Sigmoid colon (tissue), 7 donors: ENCODE measurements around the gene PSKH1. TPM values are rescaled to one million over a fixed set of nuclear protein-coding genes. Genes with fewer than 3 reads are reported as not detected.

ENCODE experiments used
- DNase-seq: peaks from one replicate; pipeline ENCODE4 v3.0.0-alpha.2; 2019
- H3K27ac ChIP-seq, 4 donors: fragments of 200-600 bp; sonication (generic); one replicate each; pipeline ENCODE4 v1.5.1; 2016 to 2019; ENCODE audit warnings: mild to moderate bottlenecking in 1 of 4
- H3K27me3 ChIP-seq, 3 donors: fragments of 200-600 bp; sonication (generic); one replicate each; pipeline ENCODE4 v1.5.1; 2019; ENCODE audit warnings: mild to moderate bottlenecking in 1 of 3
- H3K36me3 ChIP-seq, 4 donors: fragments of 200-600 bp; sonication (generic); one replicate each; pipeline ENCODE4 v1.5.1; 2016 to 2019
- H3K4me1 ChIP-seq, 4 donors: fragments of 200-600 bp; sonication (generic); one replicate each; pipeline ENCODE4 v1.5.1; 2017 to 2019
- H3K4me3 ChIP-seq, 4 donors: fragments of 200-600 bp; sonication (generic); one replicate each; pipeline ENCODE4 v1.5.1; 2017 to 2019; ENCODE audit warnings: mild to moderate bottlenecking in 2 of 4, moderate library complexity in 1 of 4
- H3K9me3 ChIP-seq, 4 donors: fragments of 200-600 bp in 3 of 4; sonication (generic) in 3 of 4; one replicate each; pipeline versions ENCODE4 v1.5.1 to v1.6.1; 2013 to 2019
- CTCF ChIP-seq, 4 experiments: fragments of 450-650 bp in 3 of 4; fragments of 200-600 bp in 1 of 4; IDR thresholded peaks; one replicate each; pipeline ENCODE4 v1.5.1; 2016 to 2019; ENCODE audit warnings: antibody characterized with exemption in 4 of 4, mild to moderate bottlenecking in 3 of 4, moderate library complexity in 2 of 4
- EP300 ChIP-seq, 4 donors: sonication (generic); formaldehyde crosslinking; IDR thresholded peaks; one replicate each; pipeline ENCODE4 v1.6.1; 2017; ENCODE audit warnings: antibody characterized with exemption in 4 of 4
- POLR2A ChIP-seq, 2 donors: fragments of 450-650 bp; IDR thresholded peaks; one replicate each; pipeline ENCODE4 v1.6.1; 2016; ENCODE audit warnings: antibody characterized with exemption in 2 of 2, mild to moderate bottlenecking in 2 of 2, moderate library complexity in 2 of 2
- POLR2AphosphoS5 ChIP-seq, 4 donors: sonication (generic); formaldehyde crosslinking; IDR thresholded peaks; one replicate each; pipeline ENCODE4 v1.6.1; 2017; ENCODE audit warnings: antibody characterized with exemption in 4 of 4
- WGBS, 2 donors: extraction: QIAGEN DNeasy Blood & Tissue Kit; methylation state at CpG; one replicate each; pipeline ENCODE4 v1.1.7; 2013; 5-methylcytosine and 5-hydroxymethylcytosine counted together
- intact Hi-C: fragments of 100-400 bp; cut with DNase I; formaldehyde crosslinking; loops from one replicate; pipeline ENCODE4 v1.15.1; 2023
- polyA plus RNA-seq, 3 donors: library from polyadenylated mRNA; stranded (reverse); fragments of 200-250 nt; gene quantifications; one replicate each; pipeline ENCODE4 v1.2.3, GENCODE V29; 2013
- total RNA-seq, 4 donors: library from RNA; depleted of rRNA; stranded (reverse); fragments of >200 nt; gene quantifications; one replicate each; pipeline ENCODE4 v1.1.0, GENCODE V29; 2016
- donor health status: healthy with polysubstance abuse.
- donor health status: Bipolar disorder and iron deficiency.
- donor health status: healthy.

Gene PSKH1
- total and polyA plus RNA-seq, 7 donors, result 13.9 to 29.2 (median 20.8) TPM

DNA sequence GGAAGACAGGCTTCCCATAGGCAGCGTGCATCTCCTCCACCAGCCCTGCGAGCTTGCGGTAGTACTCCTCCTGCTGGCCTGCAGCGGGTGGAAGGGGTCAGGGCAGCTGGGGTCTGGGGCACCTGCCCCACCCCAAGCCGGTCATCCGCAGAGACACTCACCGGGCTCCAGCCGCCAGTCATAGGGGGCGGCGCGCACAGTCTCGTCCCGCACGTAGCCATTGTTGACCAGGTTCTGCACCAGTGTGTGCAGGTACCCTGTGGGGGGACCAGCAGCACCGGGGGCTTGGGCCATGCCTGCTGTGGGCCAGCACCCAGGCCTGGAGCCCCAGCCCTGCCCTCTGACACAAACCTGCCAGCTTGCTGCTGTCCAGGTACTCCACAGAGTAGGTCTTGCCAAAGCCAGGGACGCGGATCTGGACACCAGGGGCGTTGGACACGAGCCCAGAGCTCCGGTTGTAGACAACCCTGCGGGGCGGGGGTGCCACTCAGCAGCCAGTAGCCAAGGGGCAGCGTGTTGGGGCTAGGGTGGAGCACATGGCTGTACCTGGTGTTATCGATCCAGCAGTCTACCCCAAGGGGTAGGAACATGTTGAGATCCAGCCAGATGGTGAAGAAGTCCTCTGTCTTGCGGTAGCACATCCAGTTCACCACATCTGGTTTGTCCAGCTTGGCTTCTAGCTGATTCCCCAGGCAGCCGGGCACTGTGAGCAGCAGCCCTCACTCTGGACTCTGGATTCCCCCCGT is 49.6 kb downstream of the PSKH1 start:
- intact Hi-C loops, result no loop called here
- Histone ChIP-seq H3K9me3 (no peaks in the 10 kb centered on the region), H3K27me3 (no peaks in the 10 kb centered on the region), H3K36me3 (peaks cover 26 to 66% (median 39%) of the 10 kb centered on the region in 4 donors), H3K4me3 (no peak overlapping the region), H3K27ac (peak overlapping the region; percentile 70 to 85 (median 84)), H3K4me1 (peaks cover 0 to 46% (median 38%) of the 10 kb centered on the region in 4 donors)
- 76 to 91% methylated on average over 27 of the region's 27 CpGs for WGBS, 2 donors
- no peak for DNase-seq
- TF ChIP-seq POLR2AphosphoS5 (IDR thresholded peaks at IDR 0.05), result peak in 1 of 4 donors; percentile 38
- TF ChIP-seq POLR2A (IDR thresholded peaks at IDR 0.05), result no peak

- TF ChIP-seq CTCF (IDR thresholded peaks at IDR 0.05), result no peak
- TF ChIP-seq POLR2AphosphoS5 (IDR thresholded peaks at IDR 0.05), result no peak
- TF ChIP-seq POLR2A (IDR thresholded peaks at IDR 0.05), result no peak
- TF ChIP-seq EP300 (IDR thresholded peaks at IDR 0.05), result no peak
- peak overlapping the region; percentile 70 to 85 (median 84) for H3K27ac ChIP-seq
- H3K4me3 ChIP-seq, result no peak overlapping the region
- H3K27me3 ChIP-seq, result no peaks in the 10 kb centered on the region
- DNase-seq, result no peak
- H3K9me3 ChIP-seq, result no peaks in the 10 kb centered on the region
- WGBS, 2 donors, result 57 to 82% methylated on average over 6 of the region's 6 CpGs
- intact Hi-C loops, result no loop called here
- peaks cover 32 to 71% (median 45%) of the 10 kb centered on the region in 4 donors for H3K36me3 ChIP-seq
- peaks cover 0 to 46% (median 38%) of the 10 kb centered on the region in 4 donors for H3K4me1 ChIP-seq
Measured at GRCh38 chr16:67943256-67943618, 50.2 kb downstream of the PSKH1 start.

DNA sequence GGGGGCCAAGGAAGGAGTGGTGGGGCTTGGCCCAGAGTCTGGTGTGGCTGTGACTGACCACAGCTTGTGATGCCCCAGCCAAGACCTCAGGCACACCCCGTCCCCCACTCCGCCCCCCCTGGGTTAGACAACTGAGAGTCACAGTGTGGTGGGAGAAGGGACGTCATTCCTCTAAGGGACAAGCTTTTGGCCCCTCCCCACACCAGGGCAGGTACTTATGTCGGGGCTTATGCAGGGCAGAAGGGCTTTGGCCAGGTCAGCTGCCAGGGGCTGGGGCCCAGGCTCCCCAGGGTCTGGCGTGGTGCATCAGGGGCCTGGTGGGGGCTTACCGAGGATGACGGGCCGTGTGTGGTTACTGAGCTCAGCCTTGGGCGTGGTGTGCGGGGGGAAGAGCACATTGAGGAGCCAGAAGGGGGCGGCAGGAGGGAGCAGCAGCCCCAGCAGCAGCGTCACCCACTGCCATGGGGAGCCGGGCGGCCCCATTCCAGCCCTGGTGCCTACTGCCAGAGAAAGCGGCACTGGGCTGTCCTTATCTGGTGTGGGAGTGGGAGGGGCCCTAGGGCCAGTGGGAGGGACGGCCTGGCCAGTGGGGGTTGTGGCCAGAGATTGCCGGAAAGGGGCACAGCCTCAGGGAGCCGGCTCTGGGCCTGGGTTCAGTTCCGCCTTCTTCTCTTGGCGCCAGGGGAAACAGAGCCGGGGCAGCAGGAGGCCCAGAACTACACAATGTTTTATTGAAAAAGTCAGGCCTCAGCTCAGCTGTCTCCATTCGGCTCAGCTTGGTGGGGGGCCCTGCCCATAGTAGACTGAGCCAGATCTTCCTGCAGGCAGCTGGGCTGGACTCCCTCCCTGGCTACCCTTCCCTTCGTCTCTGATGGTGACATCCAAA is 50.8 kb downstream of the PSKH1 start, which contains the start of gene LCAT:
LCAT (minus strand) TSS at position 502 of the 886 bp plus-strand sequence; CDS start at position 483, 19 bp downstream.
- no peak for TF ChIP-seq POLR2A (IDR thresholded peaks at IDR 0.05)
- no peak for TF ChIP-seq EP300 (IDR thresholded peaks at IDR 0.05)
- TF ChIP-seq POLR2AphosphoS5 (IDR thresholded peaks at IDR 0.05), result peak; percentile 45 to 76 (median 73)
- no peak for TF ChIP-seq CTCF (IDR thresholded peaks at IDR 0.05)
- Histone ChIP-seq H3K9me3 (no peaks in the 10 kb centered on the region), H3K36me3 (peaks cover 38 to 78% (median 51%) of the 10 kb centered on the region in 4 donors), H3K27ac (peak within 1 kb of the TSS; percentile 70 to 85 (median 84)), H3K4me1 (peaks cover 0 to 46% (median 38%) of the 10 kb centered on the region in 4 donors), H3K27me3 (no peaks in the 10 kb centered on the region), H3K4me3 (peak within 1 kb of the TSS in 2 of 4 donors; percentile 6 to 7)
- DNase-seq, result peak; percentile 92
- WGBS, 2 donors, result 26 to 70% methylated on average over 23 of the region's 23 CpGs
- intact Hi-C loops, result no loop called here

GRCh38 chr16:67944690-67945391 is 51.8 kb downstream of the PSKH1 start:
- Histone ChIP-seq H3K9me3 (no peaks in the 10 kb centered on the region), H3K4me1 (peaks cover 0 to 41% (median 36%) of the 10 kb centered on the region in 4 donors), H3K36me3 (peaks cover 45 to 82% (median 57%) of the 10 kb centered on the region in 4 donors), H3K27ac (peak overlapping the region; percentile 70 to 85 (median 84)), H3K27me3 (no peaks in the 10 kb centered on the region), H3K4me3 (no peak overlapping the region)
- TF ChIP-seq POLR2A (IDR thresholded peaks at IDR 0.05) (no peak), CTCF (IDR thresholded peaks at IDR 0.05) (no peak), POLR2AphosphoS5 (IDR thresholded peaks at IDR 0.05) (no peak), EP300 (IDR thresholded peaks at IDR 0.05) (no peak)
- WGBS, 2 donors, result 91 to 93% methylated on average over 24 of the region's 24 CpGs
- DNase-seq, result no peak
- intact Hi-C loops, result no loop called here
